A673 (cell line): Measurements from ENCODE around the gene LGR6.

Experiments used
- EZH2 ChIP-seq: fragments of 200-600 bp; sonication (generic); IDR thresholded peaks from 2 replicates; pipeline ENCODE4 v1.6.1; 2017; ENCODE audit warnings: borderline replicate concordance, low read depth, mild to moderate bottlenecking, mixed read lengths, antibody characterized with exemption, low read length; ENCODE audit not compliant: poor library complexity, severe bottlenecking
- TF ChIP-seq, protein P1 (sequence below): fragments of 300-800, 200-600 bp; sonication (generic); conservative IDR thresholded peaks from 2 replicates; pipeline ENCODE4 v1.5.1; 2017; ENCODE audit warnings: low read depth, mild to moderate bottlenecking, antibody characterized with exemption, low read length, moderate library complexity, mixed read lengths

GRCh38 chr1:202310071-202310725 is 116.6 kb downstream of the LGR6 start:
- TF ChIP-seq, protein P1, sequence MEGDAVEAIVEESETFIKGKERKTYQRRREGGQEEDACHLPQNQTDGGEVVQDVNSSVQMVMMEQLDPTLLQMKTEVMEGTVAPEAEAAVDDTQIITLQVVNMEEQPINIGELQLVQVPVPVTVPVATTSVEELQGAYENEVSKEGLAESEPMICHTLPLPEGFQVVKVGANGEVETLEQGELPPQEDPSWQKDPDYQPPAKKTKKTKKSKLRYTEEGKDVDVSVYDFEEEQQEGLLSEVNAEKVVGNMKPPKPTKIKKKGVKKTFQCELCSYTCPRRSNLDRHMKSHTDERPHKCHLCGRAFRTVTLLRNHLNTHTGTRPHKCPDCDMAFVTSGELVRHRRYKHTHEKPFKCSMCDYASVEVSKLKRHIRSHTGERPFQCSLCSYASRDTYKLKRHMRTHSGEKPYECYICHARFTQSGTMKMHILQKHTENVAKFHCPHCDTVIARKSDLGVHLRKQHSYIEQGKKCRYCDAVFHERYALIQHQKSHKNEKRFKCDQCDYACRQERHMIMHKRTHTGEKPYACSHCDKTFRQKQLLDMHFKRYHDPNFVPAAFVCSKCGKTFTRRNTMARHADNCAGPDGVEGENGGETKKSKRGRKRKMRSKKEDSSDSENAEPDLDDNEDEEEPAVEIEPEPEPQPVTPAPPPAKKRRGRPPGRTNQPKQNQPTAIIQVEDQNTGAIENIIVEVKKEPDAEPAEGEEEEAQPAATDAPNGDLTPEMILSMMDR: no peak
- TF ChIP-seq EZH2: no peak
